NCI-H128 (cell line): ENCODE data around the gene FTL.
"Not testable (repeated sequence)": the region's sequence is repeated elsewhere in the genome, so short reads cannot be mapped to it uniquely, and the experiment has no call there.

Experiments
- DNase-seq: peaks from one replicate; lab custom pipeline; 2025; ENCODE audit not compliant: unreplicated experiment; lab: John Stamatoyannopoulos, UW

The FTL gene

GRCh38 chr19:48965040-48965805, at the start of gene FTL:
FTL (plus strand) TSS chr19:48965309; CDS start chr19:48965508, 199 bp downstream.
- peak; percentile 92 for DNase-seq

GRCh38 chr19:48915757-48916156, 49.4 kb upstream of the FTL start:
- DNase-seq = peak; percentile 54

GRCh38 chr19:48918071-48918470, 47.0 kb upstream of the FTL start:
- DNase-seq = no peak

GRCh38 chr19:48918801-48919247, 46.3 kb upstream of the FTL start:
- no peak for DNase-seq

GRCh38 chr19:48919271-48919670, 45.8 kb upstream of the FTL start:
- not testable (repeated sequence) for DNase-seq

- no peak for DNase-seq
Observed at GRCh38 chr19:48920949-48921348, 44.2 kb upstream of the FTL start.

- no peak for DNase-seq
Observed at GRCh38 chr19:48921721-48922500, 43.2 kb upstream of the FTL start.

GRCh38 chr19:48922548-48923490, 42.3 kb upstream of the FTL start:
- DNase-seq = no peak

- no peak for DNase-seq
Observed at GRCh38 chr19:48925240-48925843, 39.8 kb upstream of the FTL start.

GRCh38 chr19:48925890-48926289, 39.2 kb upstream of the FTL start:
- not testable (repeated sequence) for DNase-seq

- DNase-seq = no peak
Observed at GRCh38 chr19:48926909-48927308, 38.2 kb upstream of the FTL start.

- not testable (repeated sequence) for DNase-seq
Observed at GRCh38 chr19:48927692-48928091, 37.4 kb upstream of the FTL start.

GRCh38 chr19:48928164-48929025, 36.7 kb upstream of the FTL start:
- no peak for DNase-seq

GRCh38 chr19:48933382-48933932, 31.7 kb upstream of the FTL start, which contains the start of gene DHDH:
DHDH (plus strand) TSS chr19:48933699; CDS start chr19:48933722, 23 bp downstream.
- DNase-seq = peak; percentile 95

- no peak for DNase-seq
Observed at GRCh38 chr19:48934837-48935236, 30.3 kb upstream of the FTL start.

GRCh38 chr19:48935864-48936263, 29.2 kb upstream of the FTL start:
- no peak for DNase-seq

- DNase-seq = no peak
Observed at GRCh38 chr19:48938256-48938655, 26.9 kb upstream of the FTL start.

GRCh38 chr19:48940902-48941301, 24.2 kb upstream of the FTL start:
- DNase-seq = no peak

GRCh38 chr19:48943081-48943480, 22.0 kb upstream of the FTL start:
- no peak for DNase-seq
